ENCODE results near the gene RAB43. TPM values are rescaled to one million over a fixed set of nuclear protein-coding genes. Genes with fewer than 3 reads are reported as not detected.
"Not testable (repeated sequence)": the region's sequence is repeated elsewhere in the genome, so short reads cannot be mapped to it uniquely, and the experiment has no call there.

Gene RAB43
- total RNA-seq, 1 donor from 2014 or later: 72.9 TPM

- H3K9me3 ChIP-seq: no peaks in the 10 kb centered on the region
- no peak for DNase-seq (ENCODE audit: low spot score in 2 of 2)
- H3K27ac ChIP-seq: peak overlapping the region; percentile 95 to 97
- H3K36me3 ChIP-seq: peaks cover 32 to 33% of the 10 kb centered on the region in 2 donors
- intact Hi-C loops (cut with DNase I): loop anchor here (1.0 kb wide), 3 partner anchors 21 to 109 kb away; partner anchors contain the start of genes CNBP and COPG1
- H3K4me1 ChIP-seq: peaks cover 0 to 20% of the 10 kb centered on the region in 2 donors
- no peaks in the 10 kb centered on the region for H3K27me3 ChIP-seq
- no peak for TF ChIP-seq CTCF (IDR thresholded peaks at IDR 0.05)
- H3K4me3 ChIP-seq: peak overlapping the region; percentile 79 to 97
Observed at GRCh38 chr3:129161860-129162271, 40.3 kb upstream of the RAB43 start.

- Histone ChIP-seq H3K4me1 (peaks cover 0 to 20% of the 10 kb centered on the region in 2 donors), H3K4me3 (peak within 1 kb of the TSS; percentile 79 to 97), H3K9me3 (no peaks in the 10 kb centered on the region), H3K27ac (peak within 1 kb of the TSS; percentile 95 to 97), H3K27me3 (no peaks in the 10 kb centered on the region), H3K36me3 (peaks cover 33 to 34% of the 10 kb centered on the region in 2 donors)
- TF ChIP-seq CTCF (IDR thresholded peaks at IDR 0.05): peak; percentile 74 to 83 (median 80)
- peak; percentile 47 to 93 for DNase-seq (ENCODE audit: low spot score in 2 of 2)
- intact Hi-C loops (cut with DNase I): loop anchor here (1.0 kb wide), 3 partner anchors 22 to 108 kb away; partner anchors contain the start of genes CNBP and COPG1
Observed at GRCh38 chr3:129160891-129161859, 39.6 kb upstream of the RAB43 start, which contains the start of gene ISY1. ISY1 (minus strand) TSS chr3:129161063; CDS start chr3:129160975, 88 bp downstream.

GRCh38 chr3:129144786-129145185, 23.2 kb upstream of the RAB43 start:
- Histone ChIP-seq H3K36me3 (peaks cover 47 to 48% of the 10 kb centered on the region in 2 donors), H3K27me3 (no peaks in the 10 kb centered on the region), H3K4me1 (no peaks in the 10 kb centered on the region), H3K4me3 (no peak overlapping the region), H3K27ac (no peak overlapping the region), H3K9me3 (no peaks in the 10 kb centered on the region)
- no peak for TF ChIP-seq CTCF (IDR thresholded peaks at IDR 0.05)
- DNase-seq (ENCODE audit: low spot score in 2 of 2): no peak
- intact Hi-C loops (cut with DNase I): no loop called here

GRCh38 chr3:129141011-129141410, 19.4 kb upstream of the RAB43 start:
- H3K27ac ChIP-seq; intact Hi-C loops (cut with DNase I); H3K27me3 ChIP-seq; H3K4me3 ChIP-seq; H3K4me1 ChIP-seq; DNase-seq (ENCODE audit: low spot score in 2 of 2); H3K9me3 ChIP-seq: not testable (repeated sequence)
- peaks cover 70 to 74% of the 10 kb centered on the region in 2 donors for H3K36me3 ChIP-seq

GRCh38 chr3:129139911-129140310, 18.3 kb upstream of the RAB43 start:
- Histone ChIP-seq H3K4me1 (no peaks in the 10 kb centered on the region), H3K27ac (no peak overlapping the region), H3K9me3 (no peaks in the 10 kb centered on the region), H3K4me3 (no peak overlapping the region), H3K36me3 (peaks cover 69 to 72% of the 10 kb centered on the region in 2 donors), H3K27me3 (no peaks in the 10 kb centered on the region)
- DNase-seq (ENCODE audit: low spot score in 2 of 2): no peak
- intact Hi-C loops (cut with DNase I): no loop called here
- TF ChIP-seq CTCF (IDR thresholded peaks at IDR 0.05): no peak

GRCh38 chr3:129136275-129136674, 14.7 kb upstream of the RAB43 start:
- H3K27ac ChIP-seq; intact Hi-C loops (cut with DNase I): not testable (repeated sequence)
- H3K36me3 ChIP-seq: peaks cover 76 to 84% of the 10 kb centered on the region in 2 donors

More at GRCh38 chr3:129136275-129136674, 14.7 kb upstream of the RAB43 start:
- H3K4me3 ChIP-seq; H3K9me3 ChIP-seq; H3K27me3 ChIP-seq; H3K4me1 ChIP-seq; DNase-seq (ENCODE audit: low spot score in 2 of 2): not testable (repeated sequence)
